ENCODE data around the gene SAA1.
"Not testable (repeated sequence)": the region's sequence is repeated elsewhere in the genome, so short reads cannot be mapped to it uniquely, and the experiment has no call there.

SAA1 gene

GRCh38 chr11:18261721-18262120 lies 4.3 kb upstream of the SAA1 start:
- no peak for ATAC-seq

DNA sequence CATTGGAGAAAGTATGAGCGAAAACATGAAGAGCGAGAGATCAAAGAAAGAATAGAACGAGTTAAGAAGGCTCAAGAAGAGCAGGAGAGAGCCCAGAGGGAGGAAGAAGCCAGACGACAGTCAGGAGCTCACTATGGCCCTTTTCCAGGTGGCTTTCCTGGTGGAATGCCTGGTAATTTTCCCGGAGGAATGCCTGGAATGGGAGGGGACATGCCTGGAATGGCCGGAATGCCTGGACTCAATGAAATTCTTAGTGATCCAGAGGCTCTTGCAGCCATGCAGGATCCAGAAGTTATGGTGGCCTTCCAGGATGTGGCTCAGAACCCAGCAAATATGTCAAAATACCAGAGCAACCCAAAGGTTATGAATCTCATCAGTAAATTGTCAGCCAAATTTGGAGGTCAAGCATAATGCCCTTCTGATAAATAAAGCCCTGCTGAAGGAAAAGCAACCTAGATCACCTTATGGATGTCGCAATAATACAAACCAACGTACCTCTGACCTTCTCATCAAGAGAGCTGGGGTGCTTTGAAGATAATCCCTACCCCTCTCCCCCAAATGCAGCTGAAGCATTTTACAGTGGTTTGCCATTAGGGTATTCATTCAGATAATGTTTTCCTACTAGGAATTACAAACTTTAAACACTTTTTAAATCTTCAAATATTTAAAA lies 3.2 kb upstream of the SAA1 start:
- ATAC-seq = not testable (repeated sequence)

DNA sequence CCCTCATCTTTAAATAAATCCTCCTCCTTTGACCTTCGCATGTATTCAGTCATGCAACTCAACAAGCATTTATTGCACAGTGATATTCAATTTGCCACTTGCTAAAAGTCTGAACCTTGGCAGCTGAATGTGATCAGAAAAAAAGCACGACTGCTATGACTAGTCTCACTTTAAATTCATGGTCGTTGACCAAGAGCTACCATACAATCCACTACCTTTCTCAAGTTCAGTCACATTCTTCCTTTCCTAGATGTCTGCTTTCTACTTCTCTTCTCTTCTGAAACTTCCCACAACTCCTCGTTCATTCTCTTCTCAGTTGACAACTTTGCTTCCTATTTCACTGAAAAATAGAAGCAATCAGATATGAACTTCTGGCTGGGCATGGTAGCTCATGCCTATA lies 2.0 kb upstream of the SAA1 start:
- no peak for ATAC-seq

DNA sequence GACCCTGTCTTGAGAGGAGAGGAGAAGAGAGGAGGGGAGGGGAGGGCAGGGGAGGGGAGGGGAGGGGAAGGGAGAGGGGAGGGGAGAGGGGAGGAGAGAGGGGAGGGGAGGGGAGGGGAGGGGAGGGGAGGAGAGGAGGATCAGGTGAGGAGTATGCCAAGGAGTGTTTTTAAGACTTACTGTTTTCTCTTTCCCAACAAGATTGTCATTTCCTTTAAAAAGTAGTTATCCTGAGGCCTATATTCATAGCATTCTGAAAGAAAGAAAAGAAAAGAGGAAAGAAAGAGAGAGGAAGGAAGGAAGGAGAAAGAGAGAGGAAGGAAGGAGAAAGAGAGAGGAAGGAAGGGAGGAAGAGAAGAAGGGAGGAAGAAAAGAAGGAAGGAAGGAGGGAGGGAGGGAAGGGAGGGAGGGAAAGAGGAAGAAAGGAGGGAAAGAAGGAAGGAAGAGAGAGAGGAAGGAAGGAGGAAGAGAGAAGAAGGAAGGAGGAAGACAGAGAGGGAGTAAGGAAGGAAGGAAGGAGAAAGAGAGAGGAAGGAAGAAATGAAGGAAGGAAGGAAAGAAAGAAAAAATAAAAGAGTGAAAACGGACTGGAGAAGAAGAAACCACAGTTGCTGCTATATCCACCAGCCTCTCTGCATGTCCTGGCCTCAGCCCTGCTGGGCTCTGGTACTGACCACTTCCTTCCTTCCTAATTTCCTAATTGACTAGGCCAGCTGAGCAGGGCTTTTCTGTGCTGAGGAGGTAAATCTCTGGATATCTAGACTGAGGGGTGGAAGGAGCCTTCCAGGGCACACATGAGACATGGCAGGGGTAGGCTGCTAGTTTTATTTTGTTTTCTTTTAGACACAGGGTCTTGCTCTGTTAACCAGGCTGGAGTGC lies 1.1 kb upstream of the SAA1 start:
- ATAC-seq = no peak

- peak; percentile 30 to 72 for ATAC-seq
Measured at GRCh38 chr11:18267335-18268133, 1.5 kb downstream of the SAA1 start.

DNA sequence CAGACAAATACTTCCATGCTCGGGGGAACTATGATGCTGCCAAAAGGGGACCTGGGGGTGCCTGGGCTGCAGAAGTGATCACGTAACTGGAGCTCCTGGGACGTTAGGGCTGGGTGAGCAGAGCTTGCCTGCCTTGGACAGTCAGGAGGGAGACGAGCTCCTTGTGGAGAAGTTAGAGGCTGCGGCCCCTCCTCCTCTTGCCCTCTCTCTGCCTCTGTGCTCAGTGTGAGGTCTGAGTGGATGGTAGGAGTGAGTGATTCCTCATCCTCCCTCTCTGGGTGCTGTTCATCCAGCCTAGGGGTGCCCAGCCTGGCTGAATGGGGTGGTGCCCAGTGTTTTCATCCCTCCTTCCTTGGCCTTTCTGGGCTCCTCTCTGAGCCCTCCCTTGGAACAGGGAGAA lies 3.2 kb downstream of the SAA1 start:
- ATAC-seq = not testable (repeated sequence)

DNA sequence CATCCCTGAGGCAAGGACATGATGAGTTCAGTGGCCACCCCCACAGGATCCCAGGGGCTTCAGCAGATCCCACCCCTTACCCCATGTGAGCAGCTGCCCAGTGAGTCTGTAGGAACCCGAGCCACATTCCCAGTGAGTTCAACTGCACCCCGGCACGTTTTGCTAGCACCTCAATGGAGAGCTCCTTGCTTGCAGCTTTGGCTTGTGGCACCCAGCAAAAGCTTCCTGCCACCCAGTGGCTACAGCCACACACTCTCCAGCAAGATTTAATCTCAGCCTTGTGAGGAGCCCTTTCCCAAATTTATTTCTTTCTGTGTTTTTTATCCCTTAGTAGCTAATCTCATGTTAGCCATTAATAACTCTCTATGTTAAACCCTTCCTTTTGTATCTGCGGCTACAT lies 4.0 kb downstream of the SAA1 start:
- no peak for ATAC-seq

- ATAC-seq = no peak
Measured at GRCh38 chr11:18271206-18271605, 5.1 kb downstream of the SAA1 start.

DNA sequence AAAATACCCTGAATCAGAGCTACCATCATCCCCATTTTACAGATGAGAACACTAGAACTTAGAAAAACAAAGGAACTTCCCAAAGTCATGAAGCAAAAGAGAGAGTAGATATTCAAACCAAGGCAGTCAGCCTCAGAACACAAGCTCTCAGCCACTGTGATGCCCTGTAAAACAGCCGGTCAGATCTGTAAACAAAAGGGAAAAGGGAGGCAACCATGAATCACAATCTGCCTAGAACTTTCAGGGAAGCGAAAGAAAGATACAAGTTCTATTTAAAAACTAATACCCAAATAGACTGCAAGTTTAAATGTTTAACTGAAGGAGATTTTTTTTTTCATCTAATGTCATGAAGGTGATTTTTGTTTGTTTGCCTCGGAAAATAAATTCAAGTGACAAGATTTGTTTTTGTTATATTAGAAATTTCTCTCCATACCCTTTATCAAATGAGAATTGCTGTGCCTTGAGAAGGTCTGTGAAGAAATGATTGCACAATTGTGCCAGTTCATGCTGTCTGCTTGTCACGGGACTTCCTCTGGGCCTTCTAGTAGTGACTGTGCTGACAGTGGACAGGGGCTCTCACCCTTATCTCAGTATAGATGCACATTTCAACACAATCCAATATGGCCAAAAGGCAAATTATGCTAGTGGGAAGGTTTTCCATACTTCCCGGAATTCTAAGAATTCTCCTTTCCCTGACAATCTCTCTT lies 11.7 kb downstream of the SAA1 start:
- ATAC-seq = no peak

GRCh38 chr11:18280438-18281045 lies 14.5 kb downstream of the SAA1 start:
- ATAC-seq = peak; percentile 76 to 89

DNA sequence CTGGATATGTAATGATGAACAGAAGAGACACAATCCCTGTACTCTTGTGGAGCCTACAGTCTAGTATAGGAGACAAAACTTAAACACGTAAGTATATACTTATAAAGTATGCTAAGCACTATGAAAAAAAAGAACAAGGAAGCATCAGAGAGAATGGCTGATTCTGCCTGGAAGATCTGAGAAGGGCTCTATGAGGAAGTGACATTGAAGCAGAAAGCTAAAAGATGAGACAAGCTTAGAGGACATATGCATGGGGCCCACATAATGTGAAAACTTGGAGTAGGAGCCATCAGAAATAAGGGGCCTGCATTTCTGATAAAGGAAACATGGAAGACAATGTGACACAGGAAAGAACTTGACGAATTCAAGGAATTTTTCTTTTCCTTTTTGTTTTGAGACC lies 16.6 kb downstream of the SAA1 start:
- no peak for ATAC-seq

DNA sequence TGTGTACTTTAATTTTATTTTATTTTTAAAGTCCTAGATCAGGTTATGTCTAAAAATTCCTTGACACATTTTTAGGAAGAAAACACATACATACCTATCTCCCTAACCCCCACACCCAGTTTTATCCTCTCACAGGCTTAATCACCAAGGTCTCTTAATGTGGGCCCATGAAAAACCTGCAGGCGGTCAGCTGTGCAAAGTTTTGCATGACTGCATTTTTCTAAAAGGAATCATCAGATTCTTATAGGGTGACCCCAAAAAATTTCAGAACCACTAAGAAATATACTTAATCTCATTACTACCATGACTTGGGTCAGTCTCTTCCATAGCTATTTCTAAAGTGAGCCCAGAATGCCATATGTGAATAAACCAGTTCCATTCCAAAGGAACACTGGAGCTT lies 19.8 kb downstream of the SAA1 start:
- no peak for ATAC-seq

DNA sequence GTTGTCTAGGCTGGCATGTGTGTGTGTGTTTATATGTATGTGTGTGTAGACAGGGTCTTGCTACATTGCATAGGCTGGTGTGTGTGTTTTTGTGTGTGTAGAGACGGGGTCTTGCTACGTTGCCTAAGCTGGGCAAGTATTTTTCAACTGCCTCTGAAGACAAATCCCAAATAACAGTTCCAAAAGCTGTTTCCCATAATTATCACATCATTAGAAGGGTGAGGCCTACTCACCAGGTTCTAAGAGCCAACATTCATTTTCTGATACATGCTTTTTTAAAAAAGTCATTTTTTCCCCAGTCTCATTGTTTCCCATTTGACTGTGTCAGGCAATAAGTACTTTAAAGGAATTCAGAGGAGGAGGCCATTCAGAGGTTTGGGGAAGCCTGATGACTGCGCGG lies 22.8 kb downstream of the SAA1 start:
- ATAC-seq = no peak

DNA sequence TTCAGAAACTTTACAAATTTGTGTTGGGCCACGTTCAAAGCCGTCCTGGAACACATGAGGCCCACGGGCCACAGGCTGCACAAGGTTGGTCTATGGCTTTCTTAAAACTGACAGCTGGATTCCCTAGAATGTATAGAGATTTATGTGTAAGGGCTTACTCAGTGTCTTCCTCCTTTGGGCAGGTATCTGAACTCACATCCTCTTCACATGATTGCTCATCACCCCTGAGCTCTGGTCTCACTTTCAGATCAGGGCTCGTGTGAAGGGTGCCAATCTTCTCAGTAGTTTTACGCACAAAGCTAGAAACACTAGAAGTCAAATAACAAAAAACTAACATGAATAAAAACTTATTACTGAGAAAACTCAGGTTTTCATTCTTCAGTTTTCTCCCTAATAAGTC lies 28.8 kb downstream of the SAA1 start:
- peak; percentile 73 to 76 for ATAC-seq

GRCh38 chr11:18295316-18295715 lies 29.3 kb downstream of the SAA1 start:
- ATAC-seq = no peak

DNA sequence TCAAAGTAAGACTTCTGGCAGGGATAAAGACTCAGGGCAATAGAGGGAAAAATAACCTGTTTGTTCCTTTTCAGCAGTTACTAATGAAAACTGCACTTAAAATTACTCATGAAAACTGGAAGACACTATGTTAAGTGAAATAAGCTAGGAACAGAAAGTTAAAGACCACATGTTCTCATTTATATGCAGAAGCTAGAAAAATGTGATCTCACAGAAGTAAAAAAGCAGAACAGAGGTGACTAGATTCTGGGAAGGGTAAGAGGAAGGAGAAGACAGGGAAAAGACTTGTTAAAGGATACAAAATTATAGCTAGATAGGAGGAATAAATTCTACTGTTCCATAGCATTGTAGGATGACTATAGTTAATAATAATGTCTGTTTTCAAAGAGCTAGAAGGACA lies 33.7 kb downstream of the SAA1 start:
- no peak for ATAC-seq

GRCh38 chr11:18304745-18305144 lies 38.7 kb downstream of the SAA1 start:
- no peak for ATAC-seq

DNA sequence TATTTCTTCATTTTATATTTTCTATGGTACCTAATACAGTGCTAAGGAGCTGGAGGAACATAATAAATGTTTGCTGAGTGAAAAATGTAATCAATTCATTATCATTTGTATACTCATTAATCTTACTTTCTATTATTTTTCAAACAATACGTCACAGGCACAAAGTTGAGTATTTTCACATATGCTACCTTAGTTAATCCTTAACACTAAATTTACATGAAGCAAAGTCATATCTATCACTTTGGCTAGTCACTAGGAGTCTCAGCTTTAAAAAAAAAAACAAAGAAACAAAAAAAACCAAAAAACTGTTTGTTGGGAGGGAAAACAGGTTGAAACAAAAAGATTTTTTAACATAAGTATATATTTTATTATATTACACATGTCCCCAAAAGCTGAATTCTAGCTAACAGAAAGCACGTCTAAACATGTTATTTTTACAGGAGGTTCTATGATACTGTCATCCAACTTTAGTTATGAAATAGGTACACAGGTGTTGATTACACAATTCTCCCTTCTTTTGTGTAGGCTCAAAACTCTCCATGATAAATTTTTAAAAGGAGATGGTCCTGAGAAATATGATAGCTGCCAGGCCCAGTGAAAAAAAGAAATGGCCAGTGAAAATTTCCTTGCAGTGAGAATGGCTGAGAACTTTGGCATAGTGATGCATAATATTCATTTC lies 41.5 kb downstream of the SAA1 start:
- ATAC-seq = no peak

DNA sequence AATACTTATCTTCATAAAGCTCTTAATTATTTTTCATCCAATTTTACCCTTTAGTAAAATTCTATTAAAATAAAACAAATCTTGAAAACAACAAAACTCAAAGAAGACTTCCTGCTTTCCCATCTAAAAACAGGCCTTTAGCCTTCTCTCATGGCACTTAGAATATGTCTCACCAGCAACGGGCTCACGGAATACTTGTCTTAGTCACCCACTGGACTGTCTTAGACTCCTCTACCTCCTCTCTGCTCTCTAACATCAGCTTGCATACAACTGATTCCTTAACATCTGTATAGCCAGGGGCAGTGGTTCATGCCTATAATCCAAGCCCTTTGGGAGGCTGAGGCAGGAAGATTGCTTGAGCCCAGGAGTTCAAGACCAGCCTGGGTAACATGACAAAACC lies 42.2 kb downstream of the SAA1 start:
- ATAC-seq = no peak

DNA sequence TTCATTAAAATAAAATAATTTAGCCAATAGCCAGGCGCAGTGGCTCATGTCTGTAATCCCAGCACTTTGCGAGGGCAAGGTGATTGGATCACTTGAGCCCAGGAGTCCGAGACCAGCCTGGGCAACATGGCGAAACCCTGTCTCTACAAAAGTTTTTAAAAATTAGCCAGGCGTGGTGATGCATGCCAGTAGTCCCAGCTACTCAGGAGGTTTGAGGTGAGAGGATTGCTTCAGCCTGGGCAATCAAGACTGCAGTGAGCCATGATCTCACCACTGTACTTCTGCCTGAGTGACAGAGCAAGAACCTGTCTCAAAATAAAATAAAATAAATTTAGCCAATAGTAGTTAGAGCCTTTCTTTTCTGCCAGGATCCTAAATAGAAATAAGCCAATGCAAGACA lies 43.6 kb downstream of the SAA1 start:
- ATAC-seq = no peak

DNA sequence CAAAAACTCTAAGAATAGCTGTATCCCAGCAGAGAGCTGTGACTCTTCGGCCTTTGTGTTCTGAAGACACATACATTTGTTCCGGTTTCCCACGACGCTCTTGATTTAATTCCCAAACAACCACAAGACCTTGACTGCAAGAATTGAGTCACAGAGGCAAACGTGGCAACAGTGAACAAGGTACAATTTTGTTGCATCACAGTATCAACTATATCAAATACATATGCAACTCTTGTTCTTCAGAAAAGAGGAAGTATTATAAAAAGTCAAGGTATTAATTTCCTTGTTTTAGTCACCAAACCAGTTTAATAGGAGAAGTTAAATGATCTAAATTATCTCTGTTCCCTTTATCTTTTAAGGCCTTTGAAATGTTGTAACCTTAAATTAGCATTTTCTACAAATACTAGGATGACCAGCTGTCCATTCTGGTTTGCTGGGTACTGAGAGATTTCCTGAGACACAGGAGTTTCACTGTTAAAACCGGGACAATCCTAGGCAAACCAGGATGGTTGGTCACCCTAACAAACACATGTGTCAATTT lies 44.8 kb downstream of the SAA1 start:
- no peak for ATAC-seq

DNA sequence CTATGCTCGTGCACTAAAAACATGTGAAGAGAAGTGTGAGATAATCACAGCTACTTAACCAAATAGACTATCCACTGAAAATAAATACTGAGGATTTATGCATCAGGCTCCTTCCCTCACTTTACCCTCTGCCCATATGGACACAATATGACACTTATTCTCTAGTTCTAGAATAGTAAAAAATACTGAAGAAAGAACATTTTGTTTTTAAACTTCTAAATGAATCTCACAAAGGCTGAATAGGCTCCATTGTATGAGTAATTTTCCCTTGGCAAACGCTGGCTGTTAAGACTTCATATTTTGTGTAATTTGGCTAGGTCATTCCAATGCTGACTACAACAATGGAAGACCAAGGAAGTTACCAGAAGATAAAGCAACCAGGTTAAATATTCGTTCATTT lies 45.9 kb downstream of the SAA1 start:
- no peak for ATAC-seq
